Neural cell (in vitro differentiated cells): ENCODE data around the gene GASK1A.

Experiments
- EP300 ChIP-seq: fragments of 450-650 bp; conservative IDR thresholded peaks from 2 replicates; pipeline ENCODE4 v1.6.1; 2014; ENCODE audit warnings: antibody characterized with exemption, mild to moderate bottlenecking, moderate library complexity; ENCODE audit not compliant: poor library complexity, severe bottlenecking
- EZH2 ChIP-seq: fragments of 200-600, 300-800 bp; shearing (Covaris generic), sonication (generic); IDR thresholded peaks from 2 replicates; pipeline ENCODE4 v1.6.1; 2014; ENCODE audit warnings: antibody characterized with exemption, low read length, borderline replicate concordance, mild to moderate bottlenecking; ENCODE audit not compliant: insufficient read depth, poor library complexity, severe bottlenecking
- MXI1 ChIP-seq: fragments of 450-650 bp; conservative IDR thresholded peaks from 2 replicates; pipeline ENCODE4 v1.6.1; 2014; ENCODE audit warnings: antibody characterized with exemption, mild to moderate bottlenecking; ENCODE audit not compliant: poor library complexity, severe bottlenecking
- POLR2AphosphoS5 ChIP-seq: IDR thresholded peaks from 2 replicates; pipeline ENCODE4 v1.6.1; 2012
- RAD21 ChIP-seq: fragments of 450-650 bp; conservative IDR thresholded peaks from 2 replicates; pipeline ENCODE4 v1.6.1; 2014; ENCODE audit warnings: antibody characterized with exemption, mild to moderate bottlenecking, moderate library complexity
- SMC3 ChIP-seq: fragments of 450-650 bp; conservative IDR thresholded peaks from 2 replicates; pipeline ENCODE4 v1.6.1; 2014; ENCODE audit warnings: antibody characterized with exemption, mild to moderate bottlenecking, moderate library complexity; ENCODE audit not compliant: poor library complexity
- TAF1 ChIP-seq: IDR thresholded peaks from 2 replicates; pipeline ENCODE4 v1.6.1; 2012; ENCODE audit warnings: low read depth
- TF ChIP-seq, protein P1 (sequence below): fragments of 450-650 bp; IDR thresholded peaks from 2 replicates; pipeline ENCODE4 v1.5.1; 2014; ENCODE audit warnings: antibody characterized with exemption, mild to moderate bottlenecking, moderate library complexity; ENCODE audit not compliant: poor library complexity, severe bottlenecking
- TF ChIP-seq, protein P2 (sequence below): IDR thresholded peaks from 2 replicates; pipeline ENCODE4 v1.6.1; 2012; ENCODE audit warnings: borderline replicate concordance

DNA sequence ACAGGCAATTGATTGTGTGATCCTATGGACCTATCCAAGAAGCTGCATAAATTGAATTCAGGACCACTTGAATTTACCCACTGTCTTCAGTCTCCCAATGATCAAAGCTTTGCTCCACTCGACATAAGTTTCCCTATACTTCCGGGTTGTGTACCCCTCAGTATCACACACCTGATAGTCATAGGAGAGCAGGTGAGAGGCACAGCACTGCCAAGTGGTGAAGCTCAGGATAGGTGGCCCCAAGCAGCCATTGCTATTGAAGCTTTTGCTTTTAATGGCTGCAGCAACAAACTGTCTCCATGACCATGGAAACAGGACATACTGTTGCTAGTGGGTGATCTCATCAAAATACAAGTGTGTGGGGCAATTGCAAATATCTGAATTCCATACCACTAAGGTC lies 27.7 kb downstream of the GASK1A start:
- TF ChIP-seq EZH2 (no peak), MXI1 (no peak), POLR2AphosphoS5 (no peak), RAD21 (no peak), TAF1 (no peak), EP300 (no peak), SMC3 (no peak)
- TF ChIP-seq, protein P1, sequence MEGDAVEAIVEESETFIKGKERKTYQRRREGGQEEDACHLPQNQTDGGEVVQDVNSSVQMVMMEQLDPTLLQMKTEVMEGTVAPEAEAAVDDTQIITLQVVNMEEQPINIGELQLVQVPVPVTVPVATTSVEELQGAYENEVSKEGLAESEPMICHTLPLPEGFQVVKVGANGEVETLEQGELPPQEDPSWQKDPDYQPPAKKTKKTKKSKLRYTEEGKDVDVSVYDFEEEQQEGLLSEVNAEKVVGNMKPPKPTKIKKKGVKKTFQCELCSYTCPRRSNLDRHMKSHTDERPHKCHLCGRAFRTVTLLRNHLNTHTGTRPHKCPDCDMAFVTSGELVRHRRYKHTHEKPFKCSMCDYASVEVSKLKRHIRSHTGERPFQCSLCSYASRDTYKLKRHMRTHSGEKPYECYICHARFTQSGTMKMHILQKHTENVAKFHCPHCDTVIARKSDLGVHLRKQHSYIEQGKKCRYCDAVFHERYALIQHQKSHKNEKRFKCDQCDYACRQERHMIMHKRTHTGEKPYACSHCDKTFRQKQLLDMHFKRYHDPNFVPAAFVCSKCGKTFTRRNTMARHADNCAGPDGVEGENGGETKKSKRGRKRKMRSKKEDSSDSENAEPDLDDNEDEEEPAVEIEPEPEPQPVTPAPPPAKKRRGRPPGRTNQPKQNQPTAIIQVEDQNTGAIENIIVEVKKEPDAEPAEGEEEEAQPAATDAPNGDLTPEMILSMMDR = no peak
- TF ChIP-seq, protein P2, sequence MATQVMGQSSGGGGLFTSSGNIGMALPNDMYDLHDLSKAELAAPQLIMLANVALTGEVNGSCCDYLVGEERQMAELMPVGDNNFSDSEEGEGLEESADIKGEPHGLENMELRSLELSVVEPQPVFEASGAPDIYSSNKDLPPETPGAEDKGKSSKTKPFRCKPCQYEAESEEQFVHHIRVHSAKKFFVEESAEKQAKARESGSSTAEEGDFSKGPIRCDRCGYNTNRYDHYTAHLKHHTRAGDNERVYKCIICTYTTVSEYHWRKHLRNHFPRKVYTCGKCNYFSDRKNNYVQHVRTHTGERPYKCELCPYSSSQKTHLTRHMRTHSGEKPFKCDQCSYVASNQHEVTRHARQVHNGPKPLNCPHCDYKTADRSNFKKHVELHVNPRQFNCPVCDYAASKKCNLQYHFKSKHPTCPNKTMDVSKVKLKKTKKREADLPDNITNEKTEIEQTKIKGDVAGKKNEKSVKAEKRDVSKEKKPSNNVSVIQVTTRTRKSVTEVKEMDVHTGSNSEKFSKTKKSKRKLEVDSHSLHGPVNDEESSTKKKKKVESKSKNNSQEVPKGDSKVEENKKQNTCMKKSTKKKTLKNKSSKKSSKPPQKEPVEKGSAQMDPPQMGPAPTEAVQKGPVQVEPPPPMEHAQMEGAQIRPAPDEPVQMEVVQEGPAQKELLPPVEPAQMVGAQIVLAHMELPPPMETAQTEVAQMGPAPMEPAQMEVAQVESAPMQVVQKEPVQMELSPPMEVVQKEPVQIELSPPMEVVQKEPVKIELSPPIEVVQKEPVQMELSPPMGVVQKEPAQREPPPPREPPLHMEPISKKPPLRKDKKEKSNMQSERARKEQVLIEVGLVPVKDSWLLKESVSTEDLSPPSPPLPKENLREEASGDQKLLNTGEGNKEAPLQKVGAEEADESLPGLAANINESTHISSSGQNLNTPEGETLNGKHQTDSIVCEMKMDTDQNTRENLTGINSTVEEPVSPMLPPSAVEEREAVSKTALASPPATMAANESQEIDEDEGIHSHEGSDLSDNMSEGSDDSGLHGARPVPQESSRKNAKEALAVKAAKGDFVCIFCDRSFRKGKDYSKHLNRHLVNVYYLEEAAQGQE = no peak
